H9 (cell line): ENCODE measurements around the gene TMEM100. TPM values are rescaled to one million over a fixed set of nuclear protein-coding genes. Genes with fewer than 3 reads are reported as not detected.

Experiments
- DNase-seq: peaks from one replicate; pipeline ENCODE4 v3.0.0-alpha.2; 2017
- H2AFZ ChIP-seq: one replicate; pipeline ENCODE4 v1.6.1; 2013; ENCODE audit warnings: mild to moderate bottlenecking, low read length, control low read depth, moderate library complexity
- H2AK5ac ChIP-seq: 2 replicates; pipeline ENCODE4 v1.6.1; 2013; ENCODE audit warnings: low read length, control low read depth, mixed read lengths; ENCODE audit not compliant: insufficient read length
- H2BK120ac ChIP-seq: one replicate; pipeline ENCODE4 v1.6.1; 2013; ENCODE audit warnings: low read depth, mild to moderate bottlenecking, low read length, control low read depth, inconsistent platforms; ENCODE audit not compliant: poor library complexity, severe bottlenecking
- H2BK12ac ChIP-seq: 2 replicates; pipeline ENCODE4 v1.6.1; 2013; ENCODE audit warnings: low read length, control low read depth, mixed read lengths, low read depth; ENCODE audit not compliant: insufficient read length
- H2BK15ac ChIP-seq: 2 replicates; pipeline ENCODE4 v1.6.1; 2013; ENCODE audit warnings: low read depth, low read length, control low read depth
- H2BK20ac ChIP-seq: one replicate; pipeline ENCODE4 v1.6.1; 2013; ENCODE audit warnings: low read depth, mild to moderate bottlenecking, low read length, control low read depth, inconsistent platforms; ENCODE audit not compliant: poor library complexity, severe bottlenecking
- H2BK5ac ChIP-seq: 2 replicates; pipeline ENCODE4 v1.6.1; 2013; ENCODE audit warnings: low read length, control low read depth, mixed read lengths; ENCODE audit not compliant: insufficient read length
- H3K14ac ChIP-seq: 2 replicates; pipeline ENCODE4 v1.6.1; 2013; ENCODE audit warnings: low read length, control low read depth; ENCODE audit not compliant: insufficient read depth
- H3K18ac ChIP-seq: 2 replicates; pipeline ENCODE4 v1.6.1; 2013; ENCODE audit warnings: low read depth, mild to moderate bottlenecking, mixed read lengths, low read length, control low read depth; ENCODE audit not compliant: insufficient read length
- H3K23ac ChIP-seq: 2 replicates; pipeline ENCODE4 v1.6.1; 2013; ENCODE audit warnings: low read length, control low read depth, mixed read lengths, low read depth; ENCODE audit not compliant: insufficient read length
- H3K23me2 ChIP-seq: 2 replicates; pipeline ENCODE4 v1.6.1; 2013; ENCODE audit warnings: low read depth, mild to moderate bottlenecking, mixed read lengths, low read length, control low read depth; ENCODE audit not compliant: insufficient read length, poor library complexity, severe bottlenecking
- H3K27ac ChIP-seq: 2 replicates; pipeline ENCODE4 v1.5.1; 2013; ENCODE audit warnings: low read length, control low read depth, mixed read lengths, low read depth; ENCODE audit not compliant: insufficient read length
- H3K27me3 ChIP-seq: 2 replicates; pipeline ENCODE4 v1.6.1; 2013; ENCODE audit warnings: low read length, control low read depth, inconsistent platforms; ENCODE audit not compliant: insufficient read depth
- H3K4ac ChIP-seq: 2 replicates; pipeline ENCODE4 v1.6.1; 2013; ENCODE audit warnings: low read depth, mild to moderate bottlenecking, control low read depth, inconsistent platforms, low read length, moderate library complexity
- H3K4me1 ChIP-seq: 2 replicates; pipeline ENCODE4 v1.6.1; 2013; ENCODE audit warnings: low read length, control low read depth, inconsistent platforms; ENCODE audit not compliant: insufficient read depth
- H3K4me2 ChIP-seq: 2 replicates; pipeline ENCODE4 v1.6.1; 2013; ENCODE audit warnings: low read length, control low read depth, mixed read lengths; ENCODE audit not compliant: insufficient read length, insufficient read depth
- H3K56ac ChIP-seq: 2 replicates; pipeline ENCODE4 v1.6.1; 2013; ENCODE audit warnings: low read depth, mild to moderate bottlenecking, mixed read lengths, low read length, control low read depth; ENCODE audit not compliant: insufficient read length
- H3K79me1 ChIP-seq: 2 replicates; pipeline ENCODE4 v1.6.1; 2013; ENCODE audit warnings: low read depth, mild to moderate bottlenecking, moderate library complexity, low read length, control low read depth, inconsistent platforms; ENCODE audit not compliant: insufficient read depth, poor library complexity, severe bottlenecking
- H3K79me2 ChIP-seq: 2 replicates; pipeline ENCODE4 v1.6.1; 2013; ENCODE audit warnings: low read length, control low read depth, inconsistent platforms; ENCODE audit not compliant: insufficient read depth
- H3K9ac ChIP-seq: 2 replicates; pipeline ENCODE4 v1.6.1; 2013; ENCODE audit warnings: low read length, control low read depth, mixed read lengths; ENCODE audit not compliant: insufficient read length; ENCODE audit errors: extremely low read depth
- H3K9me3 ChIP-seq: one replicate; pipeline ENCODE4 v1.6.1; 2013; ENCODE audit warnings: low read depth, low read length, inconsistent platforms; ENCODE audit not compliant: control insufficient read depth
- H3T11ph ChIP-seq: one replicate; pipeline ENCODE4 v1.6.1; 2013; ENCODE audit warnings: mild to moderate bottlenecking, low read length, control low read depth, inconsistent platforms
- H4K20me1 ChIP-seq: one replicate; pipeline ENCODE4 v1.6.1; 2013; ENCODE audit not compliant: control insufficient read depth, insufficient read length, insufficient read depth
- H4K5ac ChIP-seq: 2 replicates; pipeline ENCODE4 v1.6.1; 2013; ENCODE audit warnings: low read depth, mild to moderate bottlenecking, mixed read lengths, low read length, control low read depth; ENCODE audit not compliant: insufficient read length
- H4K8ac ChIP-seq: replicated peaks from 2 replicates; pipeline ENCODE4 v1.6.1; 2013; ENCODE audit warnings: low read length, control low read depth, mixed read lengths, low read depth; ENCODE audit not compliant: insufficient read length
- H4K91ac ChIP-seq: 2 replicates; pipeline ENCODE4 v1.6.1; 2013; ENCODE audit warnings: low read depth, mild to moderate bottlenecking, moderate library complexity, mixed read lengths, low read length, control low read depth; ENCODE audit not compliant: insufficient read length
- H3K27ac Mint-ChIP-seq, 3 experiments: 2 replicates in 2 of 3; 3 replicates in 1 of 3; pipeline ENCODE4 v1.8.0; 2020 to 2021; ENCODE audit warnings: mixed read lengths in 3 of 3, mild to moderate bottlenecking in 1 of 3, moderate library complexity in 1 of 3
- H3K27me3 Mint-ChIP-seq: 2 replicates; pipeline ENCODE4 v1.8.0; 2021; ENCODE audit warnings: low read depth, mild to moderate bottlenecking, moderate library complexity, mixed read lengths
- H3K36me3 Mint-ChIP-seq, 3 experiments: 2 replicates in 2 of 3; 3 replicates in 1 of 3; pipeline ENCODE4 v1.8.0; 2020 to 2021; ENCODE audit warnings: low read depth in 3 of 3, mixed read lengths in 3 of 3; ENCODE audit not compliant: insufficient read depth in 1 of 3
- H3K4me1 Mint-ChIP-seq, 2 experiments: 2 replicates each; pipeline ENCODE4 v1.8.0; 2020; ENCODE audit warnings: mixed read lengths in 2 of 2
- H3K4me3 Mint-ChIP-seq, 2 experiments: 2 replicates in 1 of 2; 3 replicates in 1 of 2; pipeline ENCODE4 v1.8.0; 2020 to 2021; ENCODE audit warnings: mild to moderate bottlenecking in 2 of 2, mixed read lengths in 2 of 2, moderate library complexity in 1 of 2
- H3K9me3 Mint-ChIP-seq, 2 experiments: 2 replicates in 1 of 2; 3 replicates in 1 of 2; pipeline ENCODE4 v1.8.0; 2020; ENCODE audit warnings: mild to moderate bottlenecking in 2 of 2, mixed read lengths in 2 of 2, moderate library complexity in 1 of 2
- CTCF ChIP-seq: fragments of 200-600 bp; sonication (generic); conservative IDR thresholded peaks from 3 replicates; pipeline ENCODE4 v1.8.0; 2021; ENCODE audit warnings: antibody characterized with exemption, mild to moderate bottlenecking
- total RNA-seq: library from RNA; stranded (reverse); gene quantifications from 2 replicates; pipeline ENCODE4 v1.2.1, GENCODE V29; 2021

The TMEM100 gene
- total RNA-seq, 1 experiment from 2014 or later, result 0.17 TPM

- H2AK5ac ChIP-seq, result no peak overlapping the region
- no peaks in the 10 kb centered on the region for H3K79me2 ChIP-seq
- no peak overlapping the region for H3K23ac ChIP-seq
- no peak overlapping the region for H3T11ph ChIP-seq
- Mint-ChIP-seq H3K27ac (no peak overlapping the region), H3K27me3 (no peaks in the 10 kb centered on the region), H3K36me3 (peaks cover 0 to 21% (median 10%) of the 10 kb centered on the region in 3 experiments; a peak in 6 of 7 replicates), H3K9me3 (no peaks in the 10 kb centered on the region), H3K4me3 (no peak overlapping the region), H3K4me1 (no peaks in the 10 kb centered on the region)
- no peak overlapping the region for H3K9ac ChIP-seq
- H4K5ac ChIP-seq, result no peak overlapping the region
- no peaks in the 10 kb centered on the region for H3K23me2 ChIP-seq
- H3K14ac ChIP-seq, result no peak overlapping the region
- no peak overlapping the region for H3K18ac ChIP-seq
- H4K20me1 ChIP-seq, result no peaks in the 10 kb centered on the region
- DNase-seq, result no peak
- no peak overlapping the region for H2BK15ac ChIP-seq
- no peak overlapping the region for H4K91ac ChIP-seq
- no peak overlapping the region for H2BK12ac ChIP-seq
- no peak for TF ChIP-seq CTCF
- H4K8ac ChIP-seq, result no peak overlapping the region
- H3K79me1 ChIP-seq, result no peaks in the 10 kb centered on the region
- no peak overlapping the region for H2BK120ac ChIP-seq
- H3K56ac ChIP-seq, result no peak overlapping the region
- no peak overlapping the region for H3K27ac ChIP-seq
- no peak overlapping the region for H2BK20ac ChIP-seq
- H3K4ac ChIP-seq, result no peak overlapping the region
- H3K27me3 ChIP-seq, result no peaks in the 10 kb centered on the region
- no peaks in the 10 kb centered on the region for H3K9me3 ChIP-seq
- H3K4me1 ChIP-seq, result no peaks in the 10 kb centered on the region
- H2BK5ac ChIP-seq, result no peak overlapping the region
- H3K4me2 ChIP-seq, result no peak overlapping the region
- no peak overlapping the region for H2AFZ ChIP-seq
Measured at GRCh38 chr17:55768936-55769624, 46.4 kb upstream of the TMEM100 start.
